CD8-positive, alpha-beta memory T cell (primary cell): ENCODE data around the gene PRRC2B. TPM values are rescaled to one million over a fixed set of nuclear protein-coding genes. Genes with fewer than 3 reads are reported as not detected.
A peak's percentile ranks its signal among the peaks of the same experiment; 100 is the strongest.
"Not testable (repeated sequence)": the region's sequence is repeated elsewhere in the genome, so short reads cannot be mapped to it uniquely, and the experiment has no call there.

ENCODE experiments used
- CTCF ChIA-PET: fragments of 350-600 bp; sonication (Branson Sonifier 250); formaldehyde crosslinking; loops from one replicate; lab custom pipeline; 2021; ENCODE audit warnings: antibody characterized with exemption; lab: Charles Lee
- POLR2A ChIA-PET: fragments of 350-600 bp; sonication (Branson Sonifier 250); formaldehyde crosslinking; loops from one replicate; lab custom pipeline; 2021; ENCODE audit warnings: antibody characterized with exemption; lab: Charles Lee
- DNase-seq, 5 donors: peaks; one replicate each; pipeline versions ENCODE4 v3.0.0 to v3.0.0-alpha.2; 2020 to 2022; ENCODE audit warnings: mixed read lengths in 1 of 5
- H3K27ac ChIP-seq: one replicate; pipeline ENCODE4 v1.7.0; 2013; ENCODE audit warnings: low read depth, mild to moderate bottlenecking, low read length, moderate library complexity
- H3K27me3 ChIP-seq: 2 replicates; pipeline ENCODE4 v1.7.0; 2013; ENCODE audit warnings: low read length, mild to moderate bottlenecking; ENCODE audit not compliant: insufficient read depth, poor library complexity, severe bottlenecking
- H3K36me3 ChIP-seq: 2 replicates; pipeline ENCODE4 v1.7.0; 2013; ENCODE audit warnings: mild to moderate bottlenecking, low read length, moderate library complexity; ENCODE audit not compliant: insufficient read depth
- H3K4me1 ChIP-seq: 2 replicates; pipeline ENCODE4 v1.7.0; 2013; ENCODE audit warnings: mild to moderate bottlenecking, low read length, moderate library complexity; ENCODE audit not compliant: insufficient read depth
- H3K4me3 ChIP-seq: 2 replicates; pipeline ENCODE4 v1.7.0; 2013; ENCODE audit warnings: mild to moderate bottlenecking, low read length
- H3K9me3 ChIP-seq: 2 replicates; pipeline ENCODE4 v1.7.0; 2013; ENCODE audit warnings: mild to moderate bottlenecking, low read length
- H3K27ac Mint-ChIP-seq, 8 donors: one replicate each; pipeline ENCODE4 v1.8.0; 2020 to 2021; ENCODE audit warnings: mixed read lengths in 8 of 8, mild to moderate bottlenecking in 6 of 8, inconsistent platforms in 3 of 8, moderate library complexity in 3 of 8
- H3K27me3 Mint-ChIP-seq, 2 donors: one replicate each; pipeline ENCODE4 v1.8.0; 2020 to 2021; ENCODE audit warnings: mixed read lengths in 2 of 2, mild to moderate bottlenecking in 1 of 2, moderate library complexity in 1 of 2
- H3K36me3 Mint-ChIP-seq, 3 donors: one replicate each; pipeline ENCODE4 v1.8.0; 2020 to 2021; ENCODE audit warnings: mixed read lengths in 3 of 3, inconsistent platforms in 1 of 3, mild to moderate bottlenecking in 1 of 3
- H3K4me1 Mint-ChIP-seq, 3 donors: one replicate each; pipeline ENCODE4 v1.8.0; 2020 to 2021; ENCODE audit warnings: mixed read lengths in 3 of 3, inconsistent platforms in 1 of 3, mild to moderate bottlenecking in 1 of 3
- H3K4me3 Mint-ChIP-seq, 7 donors: one replicate each; pipeline ENCODE4 v1.8.0; 2020 to 2021; ENCODE audit warnings: mixed read lengths in 7 of 7, mild to moderate bottlenecking in 6 of 7, moderate library complexity in 4 of 7, inconsistent platforms in 2 of 7
- H3K9me3 Mint-ChIP-seq, 5 donors: one replicate each; pipeline ENCODE4 v1.8.0; 2020 to 2022; ENCODE audit warnings: mixed read lengths in 5 of 5, mild to moderate bottlenecking in 3 of 5, moderate library complexity in 2 of 5, inconsistent platforms in 1 of 5
- polyA plus RNA-seq: library from polyadenylated mRNA; unstranded; fragments of 300-500 nt; fragmentation: Illumina TruSeq; gene quantifications from one replicate; pipeline ENCODE4 v1.2.3, GENCODE V29; 2021
- total RNA-seq, 2 experiments: library from RNA; stranded (reverse); gene quantifications; one replicate each; pipeline ENCODE4 v1.2.3, GENCODE V29; 2021

PRRC2B gene
- total and polyA plus RNA-seq, 3 experiments from 2014 or later, result 42.1 to 146 (median 146) TPM

GRCh38 chr9:131472085-131472484 lies 78.2 kb downstream of the PRRC2B start:
- H3K4me1 Mint-ChIP-seq, result peaks cover 2 to 28% (median 19%) of the 10 kb centered on the region in 3 donors
- H3K9me3 Mint-ChIP-seq, H3K4me3 Mint-ChIP-seq, H3K9me3 ChIP-seq, H3K27me3 Mint-ChIP-seq, DNase-seq, H3K4me1 ChIP-seq, H3K27me3 ChIP-seq, H3K27ac ChIP-seq, CTCF ChIA-PET, H3K4me3 ChIP-seq, POLR2A ChIA-PET: not testable (repeated sequence)
- H3K27ac Mint-ChIP-seq, result peak overlapping the region in 1 of 8 donors; percentile 54
- H3K36me3 Mint-ChIP-seq, result peaks cover 0 to 91% (median 29%) of the 10 kb centered on the region in 3 donors
- H3K36me3 ChIP-seq, result peaks cover 78% of the 10 kb centered on the region

- Mint-ChIP-seq H3K36me3 (peaks cover 0 to 93% (median 31%) of the 10 kb centered on the region in 3 donors), H3K27ac (peak overlapping the region in 2 of 8 donors; percentile 55 to 63), H3K27me3 (peaks cover 0 to 2% of the 10 kb centered on the region in 2 donors), H3K4me3 (no peak overlapping the region), H3K9me3 (no peaks in the 10 kb centered on the region), H3K4me1 (peaks cover 6 to 24% (median 22%) of the 10 kb centered on the region in 3 donors)
- Histone ChIP-seq H3K9me3 (no peaks in the 10 kb centered on the region), H3K27me3 (no peaks in the 10 kb centered on the region), H3K4me1 (no peaks in the 10 kb centered on the region), H3K4me3 (no peak overlapping the region), H3K27ac (no peak overlapping the region), H3K36me3 (peaks cover 78% of the 10 kb centered on the region)
- CTCF ChIA-PET, result interaction anchor here (1.1 kb wide), 1 partner anchor 123 kb away, joined by 3 read pairs; no protein-coding TSS in a partner anchor
- DNase-seq, result no peak
- POLR2A ChIA-PET, result no interaction called here
Measured at GRCh38 chr9:131473198-131473885, 79.5 kb downstream of the PRRC2B start.

GRCh38 chr9:131473891-131474290 lies 80.0 kb downstream of the PRRC2B start:
- H3K4me3 ChIP-seq, result no peak overlapping the region
- Mint-ChIP-seq H3K27ac (no peak overlapping the region), H3K9me3 (no peaks in the 10 kb centered on the region), H3K36me3 (peaks cover 1 to 94% (median 31%) of the 10 kb centered on the region in 3 donors), H3K4me3 (no peak overlapping the region), H3K4me1 (peaks cover 6 to 24% (median 24%) of the 10 kb centered on the region in 3 donors), H3K27me3 (peaks cover 0 to 2% of the 10 kb centered on the region in 2 donors)
- DNase-seq, result no peak
- POLR2A ChIA-PET, result interaction anchor here (1.3 kb wide), 1 partner anchor 101 kb away, joined by 3 read pairs; no protein-coding TSS in a partner anchor
- CTCF ChIA-PET, result interaction anchor here (1.1 kb wide), 1 partner anchor 124 kb away, joined by 3 read pairs; no protein-coding TSS in a partner anchor
- no peak overlapping the region for H3K27ac ChIP-seq
- H3K27me3 ChIP-seq, result no peaks in the 10 kb centered on the region
- no peaks in the 10 kb centered on the region for H3K4me1 ChIP-seq
- H3K36me3 ChIP-seq, result peaks cover 77% of the 10 kb centered on the region
- H3K9me3 ChIP-seq, result no peaks in the 10 kb centered on the region

- Mint-ChIP-seq H3K4me1 (peaks cover 6 to 24% (median 19%) of the 10 kb centered on the region in 3 donors), H3K4me3 (no peak overlapping the region), H3K27ac (no peak overlapping the region), H3K36me3 (peaks cover 6 to 95% (median 32%) of the 10 kb centered on the region in 3 donors), H3K9me3 (no peaks in the 10 kb centered on the region), H3K27me3 (peaks cover 0 to 2% of the 10 kb centered on the region in 2 donors)
- Histone ChIP-seq H3K9me3 (no peaks in the 10 kb centered on the region), H3K36me3 (peaks cover 78% of the 10 kb centered on the region), H3K27ac (no peak overlapping the region), H3K27me3 (no peaks in the 10 kb centered on the region), H3K4me3 (no peak overlapping the region), H3K4me1 (no peaks in the 10 kb centered on the region)
- ChIA-PET CTCF (interaction anchor here (1.1 kb wide), 1 partner anchor 125 kb away, joined by 3 read pairs; no protein-coding TSS in a partner anchor), POLR2A (interaction anchor here (1.3 kb wide), 1 partner anchor 101 kb away, joined by 3 read pairs; no protein-coding TSS in a partner anchor)
- DNase-seq, result no peak
Measured at GRCh38 chr9:131474711-131475110, 80.8 kb downstream of the PRRC2B start.

- Mint-ChIP-seq H3K9me3 (no peaks in the 10 kb centered on the region), H3K4me1 (peaks cover 4 to 17% (median 13%) of the 10 kb centered on the region in 3 donors), H3K27me3 (peaks cover 0 to 2% of the 10 kb centered on the region in 2 donors), H3K36me3 (peaks cover 6 to 94% (median 26%) of the 10 kb centered on the region in 3 donors), H3K27ac (no peak overlapping the region), H3K4me3 (no peak overlapping the region)
- POLR2A ChIA-PET, result interaction anchor here (1.3 kb wide), 1 partner anchor 102 kb away, joined by 3 read pairs; no protein-coding TSS in a partner anchor
- Histone ChIP-seq H3K27ac (no peak overlapping the region), H3K9me3 (no peaks in the 10 kb centered on the region), H3K27me3 (no peaks in the 10 kb centered on the region), H3K4me3 (no peak overlapping the region), H3K36me3 (peaks cover 78% of the 10 kb centered on the region), H3K4me1 (no peaks in the 10 kb centered on the region)
- no peak for DNase-seq
- CTCF ChIA-PET, result interaction anchor here (1.2 kb wide), 1 partner anchor 12 kb away, joined by 3 read pairs; no protein-coding TSS in a partner anchor
Measured at GRCh38 chr9:131475111-131475955, 81.4 kb downstream of the PRRC2B start.

- H3K27me3 Mint-ChIP-seq, result peaks cover 0 to 2% of the 10 kb centered on the region in 2 donors
- no peak overlapping the region for H3K4me3 Mint-ChIP-seq
- H3K27ac Mint-ChIP-seq, result no peak overlapping the region
- H3K36me3 Mint-ChIP-seq, result peaks cover 6 to 90% (median 22%) of the 10 kb centered on the region in 3 donors
- Histone ChIP-seq H3K9me3 (no peaks in the 10 kb centered on the region), H3K36me3 (peaks cover 75% of the 10 kb centered on the region), H3K27me3 (no peaks in the 10 kb centered on the region), H3K27ac (no peak overlapping the region), H3K4me1 (no peaks in the 10 kb centered on the region), H3K4me3 (no peak overlapping the region)
- H3K4me1 Mint-ChIP-seq, result peaks cover 4 to 13% (median 9%) of the 10 kb centered on the region in 3 donors
- no peak for DNase-seq
- CTCF ChIA-PET, result interaction anchor here (0.6 to 1.2 kb wide), 3 partner anchors 8 to 103 kb away, joined by 3 read pairs; no protein-coding TSS in a partner anchor
- no peaks in the 10 kb centered on the region for H3K9me3 Mint-ChIP-seq
- POLR2A ChIA-PET, result no interaction called here
Measured at GRCh38 chr9:131475956-131476776, 82.3 kb downstream of the PRRC2B start.

GRCh38 chr9:131476777-131477345 lies 83.0 kb downstream of the PRRC2B start:
- H3K27me3 ChIP-seq, result no peaks in the 10 kb centered on the region
- ChIA-PET POLR2A (no interaction called here), CTCF (interaction anchor here (0.6 to 3.1 kb wide), 4 partner anchors 9 to 127 kb away, joined by 3 to 11 read pairs (median 7); no protein-coding TSS in a partner anchor)
- DNase-seq, result no peak
- peaks cover 7 to 90% (median 18%) of the 10 kb centered on the region in 3 donors for H3K36me3 Mint-ChIP-seq
- H3K4me1 ChIP-seq, result no peaks in the 10 kb centered on the region
- H3K4me3 ChIP-seq, result no peak overlapping the region
- no peaks in the 10 kb centered on the region for H3K9me3 Mint-ChIP-seq
- H3K9me3 ChIP-seq, result no peaks in the 10 kb centered on the region
- H3K27me3 Mint-ChIP-seq, result peaks cover 0 to 2% of the 10 kb centered on the region in 2 donors
- no peak overlapping the region for H3K27ac ChIP-seq
- H3K4me1 Mint-ChIP-seq, result peaks cover 4 to 8% (median 5%) of the 10 kb centered on the region in 3 donors
- H3K4me3 Mint-ChIP-seq, result no peak overlapping the region
- no peak overlapping the region for H3K27ac Mint-ChIP-seq
- peaks cover 75% of the 10 kb centered on the region for H3K36me3 ChIP-seq
